Forelimb muscle (tissue), 1 donor: Measurements from ENCODE around the gene LGSN. TPM values are rescaled to one million over a fixed set of nuclear protein-coding genes. Genes with fewer than 3 reads are reported as not detected.
"Not testable (repeated sequence)": the region's sequence is repeated elsewhere in the genome, so short reads cannot be mapped to it uniquely, and the experiment has no call there.

Experiments used
- DNase-seq: peaks from one replicate; pipeline ENCODE4 v3.0.0-alpha.2; 2013; ENCODE audit warnings: low read depth
- polyA plus RNA-seq: library from polyadenylated mRNA; unstranded; fragments of 120-200 nt; gene quantifications from one replicate; pipeline ENCODE4 v1.2.1, GENCODE V29; 2013; ENCODE audit not compliant: insufficient read length

The LGSN gene
- polyA plus RNA-seq, 1 donor, result not detected

GRCh38 chr6:63245909-63246308 is 73.9 kb downstream of the LGSN start:
- no peak for DNase-seq

- no peak for DNase-seq
Measured at GRCh38 chr6:63245420-63245819, 74.4 kb downstream of the LGSN start.

DNA sequence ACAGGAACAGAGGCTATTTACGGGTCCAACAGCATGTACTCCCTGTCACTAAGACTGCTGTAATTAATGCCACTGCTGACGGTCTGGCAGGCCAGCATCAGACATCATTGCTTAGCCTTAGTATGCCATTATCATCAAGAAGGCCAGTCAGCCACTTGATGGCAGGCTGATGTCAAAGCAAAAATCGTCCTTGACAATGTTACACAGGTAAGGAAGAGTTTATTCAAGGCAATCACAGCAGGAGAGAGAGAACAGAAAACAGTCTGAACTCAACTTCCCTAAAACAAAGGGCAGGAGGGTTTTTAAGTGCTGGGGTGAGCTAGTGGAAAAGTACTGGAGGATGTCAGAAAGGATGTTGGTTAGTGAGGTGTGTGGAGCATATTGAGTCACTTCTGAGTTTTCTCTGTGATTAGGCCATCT is 83.4 kb downstream of the LGSN start:
- no peak for DNase-seq

GRCh38 chr6:63230511-63230910 is 89.3 kb downstream of the LGSN start:
- DNase-seq, result not testable (repeated sequence)

GRCh38 chr6:63230027-63230426 is 89.8 kb downstream of the LGSN start:
- DNase-seq, result not testable (repeated sequence)

DNA sequence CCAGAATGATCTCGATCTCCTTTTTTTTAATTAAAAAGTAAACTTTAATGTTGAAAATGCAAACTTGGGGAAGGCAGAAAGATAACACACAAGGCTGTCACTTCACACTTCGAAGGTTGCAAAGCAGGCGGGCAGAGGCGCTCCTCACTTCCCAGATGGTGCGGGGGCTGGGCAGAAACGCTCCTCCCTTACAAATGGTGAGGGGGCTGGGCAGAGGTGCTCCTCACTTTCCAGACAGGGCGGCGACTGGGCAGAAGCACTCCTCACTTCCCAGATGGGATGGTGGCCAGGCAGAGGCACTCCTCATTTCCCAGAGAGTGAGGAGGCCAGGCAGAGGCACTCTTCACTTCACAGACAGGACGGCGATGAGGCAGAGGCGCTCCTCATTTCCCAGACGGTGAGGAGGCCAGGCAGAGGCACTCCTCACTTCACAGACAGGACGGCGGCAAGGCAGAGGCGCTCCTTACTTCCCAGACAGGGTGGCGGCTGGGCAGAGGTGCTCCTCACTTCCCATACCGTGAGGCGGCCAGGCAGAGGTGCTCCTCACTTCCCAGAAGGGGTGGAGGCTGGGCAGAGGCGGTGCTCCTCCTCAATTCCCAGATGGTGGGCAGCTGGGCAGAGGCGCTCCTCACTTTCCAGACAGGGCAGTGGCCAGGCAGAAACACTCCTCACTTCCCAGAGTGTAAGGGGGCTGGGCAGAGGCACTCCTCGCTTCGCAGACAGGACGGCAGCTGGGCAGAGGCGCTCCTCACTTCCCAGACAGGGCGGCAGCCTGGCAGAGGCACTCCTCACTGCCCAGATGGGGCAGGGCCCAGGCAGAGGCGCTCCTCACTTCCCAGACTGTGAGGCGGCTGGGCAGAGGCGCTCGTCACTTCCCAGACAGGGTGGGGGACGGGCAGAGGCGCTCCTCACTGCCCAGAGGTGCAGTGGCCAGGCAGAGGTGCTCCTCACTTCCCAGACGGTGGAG is 91.6 kb downstream of the LGSN start:
- DNase-seq, result not testable (repeated sequence)

DNA sequence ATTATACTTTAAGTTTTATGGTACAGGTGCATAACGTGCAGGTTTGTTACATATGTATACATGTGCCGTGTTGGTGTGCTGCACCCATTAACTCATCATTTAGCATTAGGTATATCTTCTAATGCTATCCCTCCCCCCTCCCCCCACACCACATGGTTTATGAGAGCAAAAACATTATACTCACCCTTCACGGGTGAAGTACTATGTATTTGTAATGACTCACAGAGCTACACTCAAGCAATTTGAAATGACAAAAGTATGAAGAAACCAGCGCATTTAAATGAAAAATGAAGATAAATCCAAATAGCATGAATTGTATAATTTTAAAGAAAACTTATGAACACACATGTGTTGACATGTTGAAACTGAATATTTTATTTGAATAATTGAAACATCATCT is 93.8 kb downstream of the LGSN start:
- not testable (repeated sequence) for DNase-seq

Other genes starting within 250 kb of the LGSN start
- 0.25 TPM for gene FKBP1C, start 108.5 kb downstream of the LGSN start, polyA plus RNA-seq